ENCODE data around the gene TMEFF1.

- no peak for TF ChIP-seq CTCF (IDR thresholded peaks at IDR 0.05)
- no peak for TF ChIP-seq POLR2AphosphoS5 (IDR thresholded peaks at IDR 0.05)
- TF ChIP-seq POLR2A (IDR thresholded peaks at IDR 0.05): no peak
- TF ChIP-seq EP300 (IDR thresholded peaks at IDR 0.05): no peak
These were observed 117.5 kb downstream of the TMEFF1 start for GRCh38 chr9:100590481-100590880.
